ENCODE results near the gene MXD1.
A peak's percentile ranks its signal among the peaks of the same experiment; 100 is the strongest.
"Not testable (repeated sequence)": the region's sequence is repeated elsewhere in the genome, so short reads cannot be mapped to it uniquely, and the experiment has no call there.

MXD1 gene

GRCh38 chr2:69914950-69915945, at the start of gene MXD1:
Gene MXD1, plus strand, starts transcription at chr2:69915109. Its CDS starts 222 bp downstream, at chr2:69915331.
- Histone ChIP-seq H3K9me3 (ENCODE audit: control insufficient read depth in 1 of 2, low read length in 2 of 2) (no peaks in the 10 kb centered on the region), H3K36me3 (ENCODE audit: control insufficient read depth in 1 of 2, insufficient read depth in 2 of 2, low read length in 2 of 2) (peaks cover 13 to 25% of the 10 kb centered on the region in 2 donors), H3K27ac (ENCODE audit: low read depth, low read length) (peak within 1 kb of the TSS; percentile 99), H3K4me3 (ENCODE audit: low read depth in 1 of 2, low read length in 2 of 2) (peak within 1 kb of the TSS; percentile 76 to 80), H3K9ac (ENCODE audit: low read depth in 1 of 2, low read length in 2 of 2) (peak within 1 kb of the TSS; percentile 93 to 96), H3K27me3 (ENCODE audit: control insufficient read depth in 1 of 2, insufficient read depth in 2 of 2, low read length in 2 of 2) (no peaks in the 10 kb centered on the region), H3K4me1 (ENCODE audit: control insufficient read depth in 1 of 2, insufficient read depth in 2 of 2, low read length in 2 of 2) (peaks cover 15% of the 10 kb centered on the region in 2 donors)

GRCh38 chr2:69888451-69888850, 26.5 kb upstream of the MXD1 start:
- Histone ChIP-seq H3K4me1 (ENCODE audit: control insufficient read depth in 1 of 2, insufficient read depth in 2 of 2, low read length in 2 of 2) (peaks cover 0 to 1% of the 10 kb centered on the region in 2 donors), H3K36me3 (ENCODE audit: control insufficient read depth in 1 of 2, insufficient read depth in 2 of 2, low read length in 2 of 2) (no peaks in the 10 kb centered on the region)

GRCh38 chr2:69889302-69889701, 25.6 kb upstream of the MXD1 start:
- H3K4me3 ChIP-seq (ENCODE audit: low read depth in 1 of 2, low read length in 2 of 2), result no peak overlapping the region

More at GRCh38 chr2:69888451-69888850, 26.5 kb upstream of the MXD1 start:
- Histone ChIP-seq H3K9ac (ENCODE audit: low read depth in 1 of 2, low read length in 2 of 2) (no peak overlapping the region), H3K27me3 (ENCODE audit: control insufficient read depth in 1 of 2, insufficient read depth in 2 of 2, low read length in 2 of 2) (no peaks in the 10 kb centered on the region), H3K4me3 (ENCODE audit: low read depth in 1 of 2, low read length in 2 of 2) (no peak overlapping the region), H3K9me3 (ENCODE audit: control insufficient read depth in 1 of 2, low read length in 2 of 2) (no peaks in the 10 kb centered on the region), H3K27ac (ENCODE audit: low read depth, low read length) (no peak overlapping the region)

GRCh38 chr2:69890881-69891280, 24.0 kb upstream of the MXD1 start:
- Histone ChIP-seq H3K27me3 (ENCODE audit: control insufficient read depth in 1 of 2, insufficient read depth in 2 of 2, low read length in 2 of 2) (no peaks in the 10 kb centered on the region), H3K36me3 (ENCODE audit: control insufficient read depth in 1 of 2, insufficient read depth in 2 of 2, low read length in 2 of 2) (peaks cover 0 to under 1% of the 10 kb centered on the region in 2 donors), H3K9me3 (ENCODE audit: control insufficient read depth in 1 of 2, low read length in 2 of 2) (no peaks in the 10 kb centered on the region), H3K9ac (ENCODE audit: low read depth in 1 of 2, low read length in 2 of 2) (no peak overlapping the region), H3K4me1 (ENCODE audit: control insufficient read depth in 1 of 2, insufficient read depth in 2 of 2, low read length in 2 of 2) (peaks cover 8 to 10% of the 10 kb centered on the region in 2 donors), H3K4me3 (ENCODE audit: low read depth in 1 of 2, low read length in 2 of 2) (no peak overlapping the region), H3K27ac (ENCODE audit: low read depth, low read length) (no peak overlapping the region)

More at GRCh38 chr2:69889302-69889701, 25.6 kb upstream of the MXD1 start:
- H3K9me3 ChIP-seq (ENCODE audit: control insufficient read depth in 1 of 2, low read length in 2 of 2), result no peaks in the 10 kb centered on the region
- H3K9ac ChIP-seq (ENCODE audit: low read depth in 1 of 2, low read length in 2 of 2), result no peak overlapping the region
- H3K36me3 ChIP-seq (ENCODE audit: control insufficient read depth in 1 of 2, insufficient read depth in 2 of 2, low read length in 2 of 2), result no peaks in the 10 kb centered on the region
- H3K27ac ChIP-seq (ENCODE audit: low read depth, low read length), result no peak overlapping the region
- peaks cover 0 to 3% of the 10 kb centered on the region in 2 donors for H3K4me1 ChIP-seq (ENCODE audit: control insufficient read depth in 1 of 2, insufficient read depth in 2 of 2, low read length in 2 of 2)
- no peaks in the 10 kb centered on the region for H3K27me3 ChIP-seq (ENCODE audit: control insufficient read depth in 1 of 2, insufficient read depth in 2 of 2, low read length in 2 of 2)

GRCh38 chr2:69892838-69893424, 22.0 kb upstream of the MXD1 start:
- peaks cover 18 to 21% of the 10 kb centered on the region in 2 donors for H3K36me3 ChIP-seq (ENCODE audit: control insufficient read depth in 1 of 2, insufficient read depth in 2 of 2, low read length in 2 of 2)
- not testable (repeated sequence) for H3K9me3 ChIP-seq (ENCODE audit: control insufficient read depth in 1 of 2, low read length in 2 of 2); H3K27me3 ChIP-seq (ENCODE audit: control insufficient read depth in 1 of 2, insufficient read depth in 2 of 2, low read length in 2 of 2); H3K27ac ChIP-seq (ENCODE audit: low read depth, low read length); H3K9ac ChIP-seq (ENCODE audit: low read depth in 1 of 2, low read length in 2 of 2)
- peaks cover 8 to 10% of the 10 kb centered on the region in 2 donors for H3K4me1 ChIP-seq (ENCODE audit: control insufficient read depth in 1 of 2, insufficient read depth in 2 of 2, low read length in 2 of 2)
- H3K4me3 ChIP-seq (ENCODE audit: low read depth in 1 of 2, low read length in 2 of 2), result peak overlapping the region in 1 of 2 donors; percentile 94

- peaks cover 20 to 30% of the 10 kb centered on the region in 2 donors for H3K36me3 ChIP-seq (ENCODE audit: control insufficient read depth in 1 of 2, insufficient read depth in 2 of 2, low read length in 2 of 2)
- H3K4me3 ChIP-seq (ENCODE audit: low read depth in 1 of 2, low read length in 2 of 2), result peak within 1 kb of the TSS; percentile 80 to 94
- peak within 1 kb of the TSS; percentile 76 to 91 for H3K9ac ChIP-seq (ENCODE audit: low read depth in 1 of 2, low read length in 2 of 2)
- peaks cover 8 to 10% of the 10 kb centered on the region in 2 donors for H3K4me1 ChIP-seq (ENCODE audit: control insufficient read depth in 1 of 2, insufficient read depth in 2 of 2, low read length in 2 of 2)
- H3K9me3 ChIP-seq (ENCODE audit: control insufficient read depth in 1 of 2, low read length in 2 of 2), result no peaks in the 10 kb centered on the region
- H3K27ac ChIP-seq (ENCODE audit: low read depth, low read length), result peak within 1 kb of the TSS; percentile 57
- H3K27me3 ChIP-seq (ENCODE audit: control insufficient read depth in 1 of 2, insufficient read depth in 2 of 2, low read length in 2 of 2), result no peaks in the 10 kb centered on the region
These were observed 21.0 kb upstream of the MXD1 start, which contains the start of gene SNRNP27 for GRCh38 chr2:69893684-69894551. Gene SNRNP27, plus strand, starts transcription at chr2:69893956. Its CDS starts 29 bp downstream, at chr2:69893985.

- not testable (repeated sequence) for H3K9me3 ChIP-seq (ENCODE audit: control insufficient read depth in 1 of 2, low read length in 2 of 2); H3K27me3 ChIP-seq (ENCODE audit: control insufficient read depth in 1 of 2, insufficient read depth in 2 of 2, low read length in 2 of 2); H3K27ac ChIP-seq (ENCODE audit: low read depth, low read length)
- Histone ChIP-seq H3K4me1 (ENCODE audit: control insufficient read depth in 1 of 2, insufficient read depth in 2 of 2, low read length in 2 of 2) (peaks cover 8 to 10% of the 10 kb centered on the region in 2 donors), H3K4me3 (ENCODE audit: low read depth in 1 of 2, low read length in 2 of 2) (peak overlapping the region; percentile 80 to 94), H3K9ac (ENCODE audit: low read depth in 1 of 2, low read length in 2 of 2) (peak overlapping the region; percentile 76 to 91), H3K36me3 (ENCODE audit: control insufficient read depth in 1 of 2, insufficient read depth in 2 of 2, low read length in 2 of 2) (peaks cover 20 to 31% of the 10 kb centered on the region in 2 donors)
These were observed 20.2 kb upstream of the MXD1 start for GRCh38 chr2:69894737-69895136.

GRCh38 chr2:69902213-69902922, 12.5 kb upstream of the MXD1 start:
- Histone ChIP-seq H3K36me3 (ENCODE audit: control insufficient read depth in 1 of 2, insufficient read depth in 2 of 2, low read length in 2 of 2) (peaks cover 27 to 67% of the 10 kb centered on the region in 2 donors), H3K9ac (ENCODE audit: low read depth in 1 of 2, low read length in 2 of 2) (peak overlapping the region in 1 of 2 donors; percentile 43), H3K27ac (ENCODE audit: low read depth, low read length) (no peak overlapping the region), H3K9me3 (ENCODE audit: control insufficient read depth in 1 of 2, low read length in 2 of 2) (no peaks in the 10 kb centered on the region), H3K4me1 (ENCODE audit: control insufficient read depth in 1 of 2, insufficient read depth in 2 of 2, low read length in 2 of 2) (peaks cover 0 to 4% of the 10 kb centered on the region in 2 donors), H3K27me3 (ENCODE audit: control insufficient read depth in 1 of 2, insufficient read depth in 2 of 2, low read length in 2 of 2) (no peaks in the 10 kb centered on the region), H3K4me3 (ENCODE audit: low read depth in 1 of 2, low read length in 2 of 2) (peak overlapping the region in 1 of 2 donors; percentile 50)

GRCh38 chr2:69907216-69907615, 7.7 kb upstream of the MXD1 start:
- H3K4me3 ChIP-seq (ENCODE audit: low read depth in 1 of 2, low read length in 2 of 2), result no peak overlapping the region
- H3K9ac ChIP-seq (ENCODE audit: low read depth in 1 of 2, low read length in 2 of 2), result no peak overlapping the region
- no peaks in the 10 kb centered on the region for H3K27me3 ChIP-seq (ENCODE audit: control insufficient read depth in 1 of 2, insufficient read depth in 2 of 2, low read length in 2 of 2)
- H3K27ac ChIP-seq (ENCODE audit: low read depth, low read length), result no peak overlapping the region
- peaks cover 9 to 58% of the 10 kb centered on the region in 2 donors for H3K36me3 ChIP-seq (ENCODE audit: control insufficient read depth in 1 of 2, insufficient read depth in 2 of 2, low read length in 2 of 2)
- no peaks in the 10 kb centered on the region for H3K9me3 ChIP-seq (ENCODE audit: control insufficient read depth in 1 of 2, low read length in 2 of 2)
- H3K4me1 ChIP-seq (ENCODE audit: control insufficient read depth in 1 of 2, insufficient read depth in 2 of 2, low read length in 2 of 2), result no peaks in the 10 kb centered on the region

Measured in duodenal mucosa (tissue), 2 donors.